Uterus (tissue), 2 donors: ENCODE data around the gene LMAN1L.

ENCODE experiments used
- POLR2A ChIP-seq, 2 donors: fragments of 450-650 bp; IDR thresholded peaks; one replicate each; pipeline ENCODE4 v1.6.1; 2016; ENCODE audit warnings: antibody characterized with exemption in 2 of 2, mild to moderate bottlenecking in 1 of 2, moderate library complexity in 1 of 2
- TF ChIP-seq, protein P1 (sequence below), 4 experiments: fragments of 200-600 bp in 2 of 4; fragments of 450-650 bp in 2 of 4; sonication (generic) in 2 of 4; IDR thresholded peaks; one replicate each; pipeline ENCODE4 v1.5.1; 2016 to 2019; ENCODE audit warnings: antibody characterized with exemption in 4 of 4, mild to moderate bottlenecking in 2 of 4, moderate library complexity in 1 of 4

DNA sequence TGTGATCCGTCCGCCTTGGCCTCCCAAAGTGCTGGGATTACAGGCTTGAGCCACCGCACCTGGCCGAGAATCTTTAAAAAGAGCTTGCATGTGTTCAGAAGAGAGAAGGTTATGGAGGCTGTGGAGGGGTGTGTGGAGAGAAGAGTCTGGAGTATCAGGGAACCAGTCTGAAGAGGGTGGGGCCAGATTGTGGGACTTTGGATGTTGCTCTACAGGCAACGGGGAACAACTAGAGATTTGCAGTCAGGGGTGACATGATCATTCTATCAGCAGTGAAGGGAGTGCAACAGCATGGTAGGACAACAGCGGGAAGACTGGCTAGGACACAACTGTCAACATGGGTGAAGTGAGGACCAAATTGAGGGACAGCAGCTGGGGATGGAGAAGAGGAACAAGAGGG is 51.7 kb downstream of the LMAN1L start:
- TF ChIP-seq, protein P1, sequence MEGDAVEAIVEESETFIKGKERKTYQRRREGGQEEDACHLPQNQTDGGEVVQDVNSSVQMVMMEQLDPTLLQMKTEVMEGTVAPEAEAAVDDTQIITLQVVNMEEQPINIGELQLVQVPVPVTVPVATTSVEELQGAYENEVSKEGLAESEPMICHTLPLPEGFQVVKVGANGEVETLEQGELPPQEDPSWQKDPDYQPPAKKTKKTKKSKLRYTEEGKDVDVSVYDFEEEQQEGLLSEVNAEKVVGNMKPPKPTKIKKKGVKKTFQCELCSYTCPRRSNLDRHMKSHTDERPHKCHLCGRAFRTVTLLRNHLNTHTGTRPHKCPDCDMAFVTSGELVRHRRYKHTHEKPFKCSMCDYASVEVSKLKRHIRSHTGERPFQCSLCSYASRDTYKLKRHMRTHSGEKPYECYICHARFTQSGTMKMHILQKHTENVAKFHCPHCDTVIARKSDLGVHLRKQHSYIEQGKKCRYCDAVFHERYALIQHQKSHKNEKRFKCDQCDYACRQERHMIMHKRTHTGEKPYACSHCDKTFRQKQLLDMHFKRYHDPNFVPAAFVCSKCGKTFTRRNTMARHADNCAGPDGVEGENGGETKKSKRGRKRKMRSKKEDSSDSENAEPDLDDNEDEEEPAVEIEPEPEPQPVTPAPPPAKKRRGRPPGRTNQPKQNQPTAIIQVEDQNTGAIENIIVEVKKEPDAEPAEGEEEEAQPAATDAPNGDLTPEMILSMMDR (IDR thresholded peaks at IDR 0.05): no peak
- TF ChIP-seq POLR2A (IDR thresholded peaks at IDR 0.05): no peak
